Measurements from ENCODE around the gene ZNF808.

The ZNF808 gene

GRCh38 chr19:52522551-52522950 lies 4.9 kb upstream of the ZNF808 start:
- H4K20me1 ChIP-seq (ENCODE audit: insufficient read depth): no peaks in the 10 kb centered on the region
- H3K4me1 ChIP-seq (ENCODE audit: low read depth, poor library complexity, severe bottlenecking): no peaks in the 10 kb centered on the region
- TF ChIP-seq CTCF (conservative IDR thresholded peaks at IDR 0.05; ENCODE audit: low read depth, low read length): no peak
- H3K79me2 ChIP-seq (ENCODE audit: insufficient read depth, low read depth): no peaks in the 10 kb centered on the region
- no peak overlapping the region for H3K27ac ChIP-seq
- no peak overlapping the region for H3K4me2 ChIP-seq
- no peaks in the 10 kb centered on the region for H3K36me3 ChIP-seq (ENCODE audit: insufficient read depth)
- H3K27me3 ChIP-seq (ENCODE audit: insufficient read depth, low read depth): peaks cover 9% of the 10 kb centered on the region; the same call in 1 of the 2 replicates
- no peak overlapping the region for H3K9ac ChIP-seq
- no peak overlapping the region for H2AFZ ChIP-seq (ENCODE audit: low read depth)
- H3K4me3 ChIP-seq (IDR thresholded peaks at IDR 0.05; ENCODE audit: insufficient read depth, low read depth, low read length): no peak overlapping the region

DNA sequence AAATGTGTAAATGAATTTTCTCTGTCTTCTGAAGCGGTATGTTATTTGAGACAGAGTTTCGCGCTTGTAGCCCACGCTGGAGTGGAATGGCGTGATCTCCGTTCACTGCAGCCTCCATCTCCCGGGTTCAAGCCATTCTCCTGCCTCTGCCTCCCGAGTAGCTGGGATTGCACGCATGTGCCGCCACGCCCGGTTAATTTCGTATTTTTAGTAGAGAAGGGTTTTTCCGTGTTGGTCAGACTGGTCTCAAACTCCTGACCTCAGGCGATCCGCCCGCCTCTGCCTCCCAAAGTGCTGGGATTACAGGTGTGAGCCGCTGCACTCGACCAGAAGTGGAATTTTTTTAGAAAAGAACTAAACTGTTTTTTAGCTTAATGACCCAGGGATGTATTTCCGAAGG lies 3.4 kb upstream of the ZNF808 start:
- H3K27me3 ChIP-seq (ENCODE audit: insufficient read depth, low read depth): peaks cover 9% of the 10 kb centered on the region; the same call in 1 of the 2 replicates
- no peak overlapping the region for H3K9ac ChIP-seq
- H3K4me1 ChIP-seq (ENCODE audit: low read depth, poor library complexity, severe bottlenecking): no peaks in the 10 kb centered on the region
- no peak overlapping the region for H2AFZ ChIP-seq (ENCODE audit: low read depth)
- H4K20me1 ChIP-seq (ENCODE audit: insufficient read depth): no peaks in the 10 kb centered on the region
- TF ChIP-seq CTCF (conservative IDR thresholded peaks at IDR 0.05; ENCODE audit: low read depth, low read length): no peak
- no peak overlapping the region for H3K27ac ChIP-seq
- H3K4me2 ChIP-seq: no peak overlapping the region
- H3K36me3 ChIP-seq (ENCODE audit: insufficient read depth): no peaks in the 10 kb centered on the region
- no peaks in the 10 kb centered on the region for H3K79me2 ChIP-seq (ENCODE audit: insufficient read depth, low read depth)
- H3K4me3 ChIP-seq (IDR thresholded peaks at IDR 0.05; ENCODE audit: insufficient read depth, low read depth, low read length): no peak overlapping the region

DNA sequence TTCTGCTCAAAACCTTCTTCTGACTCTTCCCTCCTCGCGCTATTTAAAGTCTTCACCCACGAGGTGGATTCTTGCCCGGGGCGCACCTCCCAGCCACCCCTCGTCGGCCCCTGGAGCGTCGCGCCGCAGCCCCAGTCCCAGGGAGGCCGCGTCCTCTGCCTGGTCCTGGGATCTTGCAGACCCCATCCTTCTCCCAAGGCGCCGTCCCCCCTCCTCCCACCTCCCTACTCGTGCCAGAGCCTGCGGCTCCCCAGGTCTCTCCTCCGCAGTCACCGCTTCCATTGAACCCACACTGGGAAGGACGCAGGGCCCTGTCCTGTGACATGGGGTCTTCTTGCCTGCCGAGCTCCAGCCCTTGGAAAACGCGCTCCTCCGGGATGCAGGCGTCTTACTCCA lies 486 bp downstream of the ZNF808 start:
- Histone ChIP-seq H2AFZ (ENCODE audit: low read depth) (peak overlapping the region; percentile 89), H3K27me3 (ENCODE audit: insufficient read depth, low read depth) (no peaks in the 10 kb centered on the region), H3K4me2 (peak overlapping the region; percentile 57; the same call in 1 of the 2 replicates), H3K4me3 (IDR thresholded peaks at IDR 0.05; ENCODE audit: insufficient read depth, low read depth, low read length) (no peak overlapping the region), H3K9ac (peak overlapping the region; percentile 80), H4K20me1 (ENCODE audit: insufficient read depth) (no peaks in the 10 kb centered on the region), H3K79me2 (ENCODE audit: insufficient read depth, low read depth) (no peaks in the 10 kb centered on the region), H3K27ac (peak overlapping the region; percentile 78), H3K4me1 (ENCODE audit: low read depth, poor library complexity, severe bottlenecking) (no peaks in the 10 kb centered on the region), H3K36me3 (ENCODE audit: insufficient read depth) (no peaks in the 10 kb centered on the region)
- no peak for TF ChIP-seq CTCF (conservative IDR thresholded peaks at IDR 0.05; ENCODE audit: low read depth, low read length)

DNA sequence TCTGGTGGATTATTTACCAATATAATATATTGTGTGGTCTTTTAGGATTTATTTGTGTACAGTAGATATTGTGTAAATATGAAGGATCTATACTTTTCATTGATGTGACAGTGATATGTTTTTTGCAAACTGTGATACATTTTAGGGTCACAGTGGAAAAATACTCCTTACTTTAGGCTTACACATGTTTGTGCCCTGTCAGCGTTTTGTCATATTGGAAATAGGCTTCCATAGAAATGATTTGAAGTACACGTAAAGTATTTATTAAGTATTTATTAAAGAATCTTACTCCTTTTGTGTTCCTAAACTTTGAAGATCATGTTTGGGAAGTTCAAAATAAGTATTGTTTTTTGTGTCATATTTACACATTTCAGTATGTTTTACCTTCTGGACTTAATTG lies 5.0 kb downstream of the ZNF808 start:
- H3K79me2 ChIP-seq (ENCODE audit: insufficient read depth, low read depth): no peaks in the 10 kb centered on the region
- H3K4me2 ChIP-seq: no peak overlapping the region
- H3K4me1 ChIP-seq (ENCODE audit: low read depth, poor library complexity, severe bottlenecking): no peaks in the 10 kb centered on the region

More for the DNA sequence above, 5.0 kb downstream of the ZNF808 start:
- no peak overlapping the region for H3K9ac ChIP-seq
- no peaks in the 10 kb centered on the region for H3K36me3 ChIP-seq (ENCODE audit: insufficient read depth)
- no peak overlapping the region for H2AFZ ChIP-seq (ENCODE audit: low read depth)
- H4K20me1 ChIP-seq (ENCODE audit: insufficient read depth): no peaks in the 10 kb centered on the region
- TF ChIP-seq CTCF (conservative IDR thresholded peaks at IDR 0.05; ENCODE audit: low read depth, low read length): no peak
- no peak overlapping the region for H3K27ac ChIP-seq
- no peak overlapping the region for H3K4me3 ChIP-seq (IDR thresholded peaks at IDR 0.05; ENCODE audit: insufficient read depth, low read depth, low read length)
- H3K27me3 ChIP-seq (ENCODE audit: insufficient read depth, low read depth): no peaks in the 10 kb centered on the region
